ENCODE results near the gene LTBP1. TPM values are rescaled to one million over a fixed set of nuclear protein-coding genes. Genes with fewer than 3 reads are reported as not detected.

The LTBP1 gene
- total RNA-seq, 1 donor from 2014 or later, result 3.9 TPM

GRCh38 chr2:33267043-33267442 lies 320.3 kb downstream of the LTBP1 start:
- Mint-ChIP-seq H3K27ac (ENCODE audit: unreplicated experiment) (no peak overlapping the region), H3K27me3 (ENCODE audit: unreplicated experiment) (no peaks in the 10 kb centered on the region), H3K9me3 (ENCODE audit: unreplicated experiment) (peaks cover 3% of the 10 kb centered on the region), H3K36me3 (ENCODE audit: unreplicated experiment) (peaks cover 4% of the 10 kb centered on the region), H3K4me3 (ENCODE audit: unreplicated experiment) (no peak overlapping the region), H3K4me1 (ENCODE audit: low read depth, unreplicated experiment) (no peaks in the 10 kb centered on the region)
- TF ChIP-seq, protein P1, sequence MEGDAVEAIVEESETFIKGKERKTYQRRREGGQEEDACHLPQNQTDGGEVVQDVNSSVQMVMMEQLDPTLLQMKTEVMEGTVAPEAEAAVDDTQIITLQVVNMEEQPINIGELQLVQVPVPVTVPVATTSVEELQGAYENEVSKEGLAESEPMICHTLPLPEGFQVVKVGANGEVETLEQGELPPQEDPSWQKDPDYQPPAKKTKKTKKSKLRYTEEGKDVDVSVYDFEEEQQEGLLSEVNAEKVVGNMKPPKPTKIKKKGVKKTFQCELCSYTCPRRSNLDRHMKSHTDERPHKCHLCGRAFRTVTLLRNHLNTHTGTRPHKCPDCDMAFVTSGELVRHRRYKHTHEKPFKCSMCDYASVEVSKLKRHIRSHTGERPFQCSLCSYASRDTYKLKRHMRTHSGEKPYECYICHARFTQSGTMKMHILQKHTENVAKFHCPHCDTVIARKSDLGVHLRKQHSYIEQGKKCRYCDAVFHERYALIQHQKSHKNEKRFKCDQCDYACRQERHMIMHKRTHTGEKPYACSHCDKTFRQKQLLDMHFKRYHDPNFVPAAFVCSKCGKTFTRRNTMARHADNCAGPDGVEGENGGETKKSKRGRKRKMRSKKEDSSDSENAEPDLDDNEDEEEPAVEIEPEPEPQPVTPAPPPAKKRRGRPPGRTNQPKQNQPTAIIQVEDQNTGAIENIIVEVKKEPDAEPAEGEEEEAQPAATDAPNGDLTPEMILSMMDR (IDR thresholded peaks at IDR 0.05; ENCODE audit: partially characterized antibody, unreplicated experiment), result no peak
- no peak for DNase-seq

GRCh38 chr2:33267756-33268155 lies 321.0 kb downstream of the LTBP1 start:
- Mint-ChIP-seq H3K27me3 (ENCODE audit: unreplicated experiment) (no peaks in the 10 kb centered on the region), H3K27ac (ENCODE audit: unreplicated experiment) (no peak overlapping the region), H3K4me3 (ENCODE audit: unreplicated experiment) (no peak overlapping the region), H3K36me3 (ENCODE audit: unreplicated experiment) (peaks cover 4% of the 10 kb centered on the region), H3K9me3 (ENCODE audit: unreplicated experiment) (peaks cover 3% of the 10 kb centered on the region), H3K4me1 (ENCODE audit: low read depth, unreplicated experiment) (no peaks in the 10 kb centered on the region)
- TF ChIP-seq, protein P1 (IDR thresholded peaks at IDR 0.05; ENCODE audit: partially characterized antibody, unreplicated experiment), result no peak
- DNase-seq, result no peak

- peaks cover 4% of the 10 kb centered on the region for H3K36me3 Mint-ChIP-seq (ENCODE audit: unreplicated experiment)
Measured at GRCh38 chr2:33268246-33268831, 321.6 kb downstream of the LTBP1 start.

GRCh38 chr2:33272001-33272400 lies 325.2 kb downstream of the LTBP1 start:
- DNase-seq, result no peak
- Mint-ChIP-seq H3K4me1 (ENCODE audit: low read depth, unreplicated experiment) (no peaks in the 10 kb centered on the region), H3K4me3 (ENCODE audit: unreplicated experiment) (no peak overlapping the region), H3K9me3 (ENCODE audit: unreplicated experiment) (peaks cover 3% of the 10 kb centered on the region), H3K27me3 (ENCODE audit: unreplicated experiment) (no peaks in the 10 kb centered on the region), H3K36me3 (ENCODE audit: unreplicated experiment) (peaks cover 4% of the 10 kb centered on the region), H3K27ac (ENCODE audit: unreplicated experiment) (no peak overlapping the region)
- TF ChIP-seq, protein P1 (IDR thresholded peaks at IDR 0.05; ENCODE audit: partially characterized antibody, unreplicated experiment), result no peak

More at GRCh38 chr2:33268246-33268831, 321.6 kb downstream of the LTBP1 start:
- TF ChIP-seq, protein P1 (IDR thresholded peaks at IDR 0.05; ENCODE audit: partially characterized antibody, unreplicated experiment), result no peak
- Mint-ChIP-seq H3K9me3 (ENCODE audit: unreplicated experiment) (peaks cover 3% of the 10 kb centered on the region), H3K27me3 (ENCODE audit: unreplicated experiment) (no peaks in the 10 kb centered on the region), H3K4me3 (ENCODE audit: unreplicated experiment) (no peak overlapping the region), H3K27ac (ENCODE audit: unreplicated experiment) (no peak overlapping the region), H3K4me1 (ENCODE audit: low read depth, unreplicated experiment) (no peaks in the 10 kb centered on the region)
- DNase-seq, result no peak

DNA sequence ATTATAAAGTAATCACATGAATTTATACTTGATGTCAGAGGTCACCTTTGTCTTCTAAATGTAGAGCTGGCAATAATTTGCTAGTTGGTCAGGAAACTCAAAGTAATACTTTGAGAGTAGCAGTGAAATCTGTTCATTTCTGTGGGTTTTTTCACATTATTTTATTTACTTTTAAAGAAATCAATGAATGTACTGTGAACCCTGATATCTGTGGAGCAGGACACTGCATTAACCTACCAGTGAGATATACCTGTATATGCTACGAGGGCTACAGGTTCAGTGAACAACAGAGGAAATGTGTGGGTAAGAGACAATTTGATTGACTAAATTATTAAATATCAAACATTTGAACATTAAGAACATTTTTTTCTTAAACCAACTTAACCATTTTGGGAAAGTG lies 326.7 kb downstream of the LTBP1 start:
- TF ChIP-seq, protein P1 (IDR thresholded peaks at IDR 0.05; ENCODE audit: partially characterized antibody, unreplicated experiment), result no peak
- no peak overlapping the region for H3K4me3 Mint-ChIP-seq (ENCODE audit: unreplicated experiment)
- no peaks in the 10 kb centered on the region for H3K4me1 Mint-ChIP-seq (ENCODE audit: low read depth, unreplicated experiment)
- H3K27me3 Mint-ChIP-seq (ENCODE audit: unreplicated experiment), result no peaks in the 10 kb centered on the region
- peaks cover 2% of the 10 kb centered on the region for H3K9me3 Mint-ChIP-seq (ENCODE audit: unreplicated experiment)
- no peak for DNase-seq
- no peaks in the 10 kb centered on the region for H3K36me3 Mint-ChIP-seq (ENCODE audit: unreplicated experiment)
- no peak overlapping the region for H3K27ac Mint-ChIP-seq (ENCODE audit: unreplicated experiment)

Measured in glutamatergic neuron (in vitro differentiated cells).